WTC11 (cell line): Measurements from ENCODE around the gene DLGAP5. TPM values are rescaled to one million over a fixed set of nuclear protein-coding genes. Genes with fewer than 3 reads are reported as not detected.

Experiments
- ATAC-seq: fragments of 200-7000 bp; cut with Tn5 transposase; 2 replicates; pipeline ENCODE4 v1.10.0; 2021; ENCODE audit warnings: mild to moderate bottlenecking, moderate library complexity
- CTCF ChIA-PET: fragments of 300-600 bp; sonication (Branson Sonifier 250); formaldehyde crosslinking; loops from one replicate; lab custom pipeline; 2021; ENCODE audit warnings: antibody characterized with exemption; lab: Charles Lee
- POLR2A ChIA-PET: fragments of 350-600 bp; sonication (Branson Sonifier 250); formaldehyde crosslinking; loops from one replicate; lab custom pipeline; 2021; ENCODE audit warnings: antibody characterized with exemption; lab: Charles Lee
- DNase-seq: peaks from one replicate; pipeline ENCODE4 v3.0.0; 2021; ENCODE audit warnings: low spot score
- H3K27ac Mint-ChIP-seq: 2 replicates; pipeline ENCODE4 v1.8.0; 2021; ENCODE audit warnings: mixed read lengths
- H3K27me3 Mint-ChIP-seq: 2 replicates; pipeline ENCODE4 v1.8.0; 2021; ENCODE audit warnings: low read depth, mild to moderate bottlenecking, moderate library complexity, mixed read lengths
- H3K36me3 Mint-ChIP-seq: 2 replicates; pipeline ENCODE4 v1.8.0; 2021; ENCODE audit warnings: mixed read lengths
- H3K4me1 Mint-ChIP-seq: 2 replicates; pipeline ENCODE4 v1.8.0; 2022; ENCODE audit warnings: mixed read lengths
- H3K4me3 Mint-ChIP-seq: 2 replicates; pipeline ENCODE4 v1.8.0; 2021; ENCODE audit warnings: mild to moderate bottlenecking, moderate library complexity, mixed read lengths
- H3K9me3 Mint-ChIP-seq: 2 replicates; pipeline ENCODE4 v1.8.0; 2021; ENCODE audit warnings: mixed read lengths
- ATF2 ChIP-seq: sonication (generic); formaldehyde crosslinking; IDR thresholded peaks from 2 replicates; pipeline ENCODE4 v1.8.1; 2022; ENCODE audit warnings: low read depth, missing genetic modification reagents, borderline replicate concordance
- CREM ChIP-seq: sonication (generic); formaldehyde crosslinking; IDR thresholded peaks from 2 replicates; pipeline ENCODE4 v1.8.1; 2022; ENCODE audit warnings: mild to moderate bottlenecking, missing genetic modification reagents, moderate library complexity
- ELF4 ChIP-seq: sonication (generic); formaldehyde crosslinking; IDR thresholded peaks from 2 replicates; pipeline ENCODE4 v1.8.1; 2022; ENCODE audit warnings: low read depth, mild to moderate bottlenecking, moderate library complexity, missing genetic modification reagents
- FOXJ3 ChIP-seq: sonication (generic); formaldehyde crosslinking; IDR thresholded peaks from 2 replicates; pipeline ENCODE4 v1.9.0; 2021; ENCODE audit warnings: missing genetic modification reagents, mild to moderate bottlenecking, borderline replicate concordance
- FOXP4 ChIP-seq: sonication (generic); formaldehyde crosslinking; IDR thresholded peaks from 2 replicates; pipeline ENCODE4 v1.8.0; 2022; ENCODE audit warnings: mild to moderate bottlenecking, missing genetic modification reagents
- GABPB1 ChIP-seq: sonication (generic); formaldehyde crosslinking; IDR thresholded peaks from 2 replicates; pipeline ENCODE4 v1.8.1; 2023; ENCODE audit warnings: mild to moderate bottlenecking, missing genetic modification reagents
- GTF2I ChIP-seq: fragments of 250-450 bp; sonication (Bioruptor Pico); conservative IDR thresholded peaks from 2 replicates; pipeline ENCODE4 v1.4.0; 2021; ENCODE audit warnings: mild to moderate bottlenecking
- JAZF1 ChIP-seq: fragments of 250-450 bp; sonication (Bioruptor Pico); IDR thresholded peaks from 2 replicates; pipeline ENCODE4 v1.9.0; 2021; ENCODE audit warnings: moderate library complexity, mild to moderate bottlenecking, inconsistent platforms
- MXD4 ChIP-seq: fragments of 250-450 bp; sonication (Bioruptor Pico); IDR thresholded peaks from 2 replicates; pipeline ENCODE4 v1.8.0; 2021; ENCODE audit warnings: mild to moderate bottlenecking, moderate library complexity, borderline replicate concordance
- NFE2L1 ChIP-seq: sonication (generic); formaldehyde crosslinking; IDR thresholded peaks from 2 replicates; pipeline ENCODE4 v1.8.1; 2023; ENCODE audit warnings: missing genetic modification reagents
- NR1H2 ChIP-seq: sonication (generic); formaldehyde crosslinking; IDR thresholded peaks from 2 replicates; pipeline ENCODE4 v1.9.0; 2021; ENCODE audit warnings: mild to moderate bottlenecking, moderate library complexity, missing genetic modification reagents
- TP53 ChIP-seq: sonication (generic); formaldehyde crosslinking; IDR thresholded peaks from 2 replicates; pipeline ENCODE4 v1.8.1; 2023; ENCODE audit warnings: mild to moderate bottlenecking, missing genetic modification reagents
- ZNF138 ChIP-seq: sonication (generic); formaldehyde crosslinking; conservative IDR thresholded peaks from 2 replicates; pipeline ENCODE4 v1.8.1; 2022; ENCODE audit warnings: mild to moderate bottlenecking, moderate library complexity, missing genetic modification reagents
- ZNF281 ChIP-seq: sonication (generic); formaldehyde crosslinking; IDR thresholded peaks from 2 replicates; pipeline ENCODE4 v1.8.0; 2023; ENCODE audit warnings: mild to moderate bottlenecking, missing genetic modification reagents
- ZNF396 ChIP-seq: fragments of 250-450 bp; sonication (Bioruptor Pico); IDR thresholded peaks from 2 replicates; pipeline ENCODE4 v1.8.0; 2021; ENCODE audit warnings: mild to moderate bottlenecking, moderate library complexity, borderline replicate concordance
- ZNF671 ChIP-seq: fragments of 250-450 bp; sonication (Bioruptor Pico); IDR thresholded peaks from 2 replicates; pipeline ENCODE4 v1.8.0; 2021; ENCODE audit warnings: mild to moderate bottlenecking
- total RNA-seq: library from RNA; stranded (reverse); gene quantifications from 3 replicates; pipeline ENCODE4 v1.2.3, GENCODE V29; 2021
- TF ChIP-seq, protein P1 (sequence below): sonication (generic); formaldehyde crosslinking; IDR thresholded peaks from 2 replicates; pipeline ENCODE4 v1.8.1; 2023; ENCODE audit warnings: mild to moderate bottlenecking, missing genetic modification reagents, moderate library complexity
- TF ChIP-seq, protein P2 (sequence below): fragments of 250-450 bp; sonication (Bioruptor Pico); conservative IDR thresholded peaks from 2 replicates; pipeline ENCODE4 v1.9.0; 2021; ENCODE audit warnings: mild to moderate bottlenecking
- TF ChIP-seq, protein P3 (sequence below): sonication (generic); formaldehyde crosslinking; IDR thresholded peaks from 2 replicates; pipeline ENCODE4 v1.8.1; 2023; ENCODE audit warnings: mild to moderate bottlenecking, moderate library complexity, missing genetic modification reagents

The DLGAP5 gene
- total RNA-seq, 1 experiment from 2014 or later = 141 TPM

DNA sequence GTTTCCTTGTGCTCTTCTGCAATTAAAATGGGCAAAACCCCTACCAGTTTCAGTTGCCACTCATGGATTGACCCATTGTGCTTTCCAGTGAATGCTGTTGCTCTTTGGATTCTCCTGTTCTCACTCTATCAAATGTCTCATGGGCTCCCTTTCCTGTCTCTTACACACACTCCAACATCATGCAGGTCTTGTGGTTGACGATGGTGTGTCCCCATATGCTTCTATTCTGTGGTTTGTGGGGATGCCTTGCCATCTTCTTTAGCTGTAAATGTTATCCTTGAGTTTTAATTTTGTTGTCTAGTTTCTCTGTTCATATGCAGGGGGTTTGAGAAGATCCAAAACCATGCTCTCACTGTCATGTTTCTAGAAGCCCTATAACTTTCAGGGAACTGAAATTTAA lies 47.9 kb upstream of the DLGAP5 start:
- no peak overlapping the region for H3K4me3 Mint-ChIP-seq
- H3K27me3 Mint-ChIP-seq = peaks cover 35% of the 10 kb centered on the region
- no peak for TF ChIP-seq MXD4
- no peak for TF ChIP-seq NFE2L1 (CRISPR knock-in tag)
- no peak for TF ChIP-seq TP53
- TF ChIP-seq, protein P1, sequence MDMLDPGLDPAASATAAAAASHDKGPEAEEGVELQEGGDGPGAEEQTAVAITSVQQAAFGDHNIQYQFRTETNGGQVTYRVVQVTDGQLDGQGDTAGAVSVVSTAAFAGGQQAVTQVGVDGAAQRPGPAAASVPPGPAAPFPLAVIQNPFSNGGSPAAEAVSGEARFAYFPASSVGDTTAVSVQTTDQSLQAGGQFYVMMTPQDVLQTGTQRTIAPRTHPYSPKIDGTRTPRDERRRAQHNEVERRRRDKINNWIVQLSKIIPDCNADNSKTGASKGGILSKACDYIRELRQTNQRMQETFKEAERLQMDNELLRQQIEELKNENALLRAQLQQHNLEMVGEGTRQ (CRISPR knock-in tag) = no peak
- no peak for TF ChIP-seq ATF2 (CRISPR knock-in tag)
- POLR2A ChIA-PET = no interaction called here
- no peaks in the 10 kb centered on the region for H3K36me3 Mint-ChIP-seq
- DNase-seq = no peak
- H3K4me1 Mint-ChIP-seq = 0 out of 2 replicates have a peak, but pooled peaks cover 8% of the 10 kb centered on the region
- ATAC-seq = no peak
- CTCF ChIA-PET = no interaction called here
- no peaks in the 10 kb centered on the region for H3K9me3 Mint-ChIP-seq
- no peak overlapping the region for H3K27ac Mint-ChIP-seq

GRCh38 chr14:55238019-55238680 lies 46.8 kb upstream of the DLGAP5 start:
- no peak for DNase-seq
- CTCF ChIA-PET = no interaction called here
- no peak overlapping the region for H3K4me3 Mint-ChIP-seq
- POLR2A ChIA-PET = no interaction called here
- no peak for ATAC-seq
- H3K27ac Mint-ChIP-seq = no peak overlapping the region
- TF ChIP-seq NR1H2 (CRISPR knock-in tag) = no peak
- no peak for TF ChIP-seq ZNF396 (CRISPR knock-in tag)
- no peak for TF ChIP-seq CREM (CRISPR knock-in tag)
- TF ChIP-seq ZNF138 = no peak
- no peak for TF ChIP-seq MXD4
- TF ChIP-seq GTF2I (CRISPR knock-in tag) = no peak
- no peak for TF ChIP-seq FOXJ3 (CRISPR knock-in tag)
- no peaks in the 10 kb centered on the region for H3K9me3 Mint-ChIP-seq
- peaks cover 35% of the 10 kb centered on the region for H3K27me3 Mint-ChIP-seq
- H3K4me1 Mint-ChIP-seq = 0 out of 2 replicates have a peak, but pooled peaks cover 8% of the 10 kb centered on the region
- H3K36me3 Mint-ChIP-seq = no peaks in the 10 kb centered on the region

- Mint-ChIP-seq H3K36me3 (no peaks in the 10 kb centered on the region), H3K27ac (no peak overlapping the region), H3K9me3 (no peaks in the 10 kb centered on the region), H3K4me3 (no peak overlapping the region), H3K27me3 (peaks cover 11% of the 10 kb centered on the region), H3K4me1 (no peaks in the 10 kb centered on the region)
- POLR2A ChIA-PET = no interaction called here
- DNase-seq (no peak), ATAC-seq (no peak)
- CTCF ChIA-PET = no interaction called here
- TF ChIP-seq, protein P2, sequence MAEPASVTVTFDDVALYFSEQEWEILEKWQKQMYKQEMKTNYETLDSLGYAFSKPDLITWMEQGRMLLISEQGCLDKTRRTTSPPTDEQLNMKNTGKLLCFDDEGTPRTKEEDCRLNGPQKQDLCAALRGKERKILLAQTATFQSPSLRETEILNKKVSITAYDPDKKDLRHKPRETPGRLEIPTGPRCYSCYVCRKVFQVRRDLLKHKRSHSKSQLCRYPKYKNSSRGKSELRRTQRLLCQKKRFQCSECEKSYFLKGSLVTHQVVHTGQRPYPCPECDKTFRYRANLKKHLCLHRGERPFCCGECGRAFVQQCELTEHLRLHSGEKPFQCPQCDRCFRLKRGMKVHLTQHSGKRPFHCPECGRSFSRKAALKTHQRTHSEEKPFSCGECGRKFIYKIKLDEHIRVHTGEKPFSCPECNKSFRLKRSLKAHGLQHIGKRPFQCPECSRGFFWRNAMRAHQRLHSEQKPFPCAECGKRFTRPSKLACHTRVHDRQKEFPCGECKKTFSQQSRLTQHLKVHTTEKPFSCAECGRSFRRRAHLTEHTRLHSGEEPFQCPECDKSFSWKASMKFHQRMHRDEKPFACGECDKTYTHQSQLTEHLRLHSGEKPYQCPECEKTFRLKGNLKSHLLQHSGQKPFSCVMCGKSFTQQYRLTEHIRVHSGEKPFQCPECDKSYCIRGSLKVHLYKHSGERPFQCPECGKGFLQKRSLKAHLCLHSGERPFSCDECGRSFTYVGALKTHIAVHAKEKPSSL (CRISPR knock-in tag) = no peak
- TF ChIP-seq ZNF281 (CRISPR knock-in tag) = no peak
- TF ChIP-seq, protein P3, sequence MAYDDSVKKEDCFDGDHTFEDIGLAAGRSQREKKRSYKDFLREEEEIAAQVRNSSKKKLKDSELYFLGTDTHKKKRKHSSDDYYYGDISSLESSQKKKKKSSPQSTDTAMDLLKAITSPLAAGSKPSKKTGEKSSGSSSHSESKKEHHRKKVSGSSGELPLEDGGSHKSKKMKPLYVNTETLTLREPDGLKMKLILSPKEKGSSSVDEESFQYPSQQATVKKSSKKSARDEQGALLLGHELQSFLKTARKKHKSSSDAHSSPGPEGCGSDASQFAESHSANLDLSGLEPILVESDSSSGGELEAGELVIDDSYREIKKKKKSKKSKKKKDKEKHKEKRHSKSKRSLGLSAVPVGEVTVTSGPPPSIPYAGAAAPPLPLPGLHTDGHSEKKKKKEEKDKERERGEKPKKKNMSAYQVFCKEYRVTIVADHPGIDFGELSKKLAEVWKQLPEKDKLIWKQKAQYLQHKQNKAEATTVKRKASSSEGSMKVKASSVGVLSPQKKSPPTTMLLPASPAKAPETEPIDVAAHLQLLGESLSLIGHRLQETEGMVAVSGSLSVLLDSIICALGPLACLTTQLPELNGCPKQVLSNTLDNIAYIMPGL = no peak
- TF ChIP-seq TP53 = no peak
- TF ChIP-seq GABPB1 = no peak
- TF ChIP-seq ZNF671 = no peak
- TF ChIP-seq ATF2 (CRISPR knock-in tag) = no peak
- TF ChIP-seq JAZF1 (CRISPR knock-in tag) = no peak
- no peak for TF ChIP-seq FOXP4 (CRISPR knock-in tag)
- no peak for TF ChIP-seq ELF4 (CRISPR knock-in tag)
Measured at GRCh38 chr14:55233591-55233990, 42.2 kb upstream of the DLGAP5 start.
